ENCODE data around the gene ADAMTS16. TPM values are rescaled to one million over a fixed set of nuclear protein-coding genes. Genes with fewer than 3 reads are reported as not detected.

The ADAMTS16 gene
- total and polyA plus RNA-seq, 9 of the 15 experiments (the other 6 are each of a cell fraction or from before 2014, with no cell fraction given) = not detected

DNA sequence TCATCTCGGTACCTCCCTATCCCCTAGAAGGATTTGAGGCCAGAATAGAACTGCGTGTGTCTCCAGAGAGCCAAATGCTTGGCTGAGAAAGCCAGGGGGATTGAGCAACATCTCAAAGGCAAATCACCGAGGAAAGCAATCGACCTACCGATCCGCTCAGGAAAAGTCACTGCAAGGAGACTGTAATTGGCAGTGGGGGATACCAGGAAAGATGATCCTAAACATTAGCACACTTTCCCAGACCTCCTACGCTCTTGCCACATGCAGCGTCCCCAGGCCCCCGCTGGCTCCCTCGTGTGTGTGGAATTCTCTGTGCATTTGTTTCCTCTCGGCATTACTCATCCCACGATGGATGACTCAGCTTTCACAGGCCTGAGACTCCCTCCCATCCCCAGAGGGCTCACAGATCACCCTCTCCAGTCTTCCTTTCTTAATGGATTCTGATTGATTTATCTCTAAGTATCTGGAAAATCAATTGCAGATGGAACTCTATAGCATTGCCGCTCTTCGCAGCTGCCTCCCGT, 200.1 kb downstream of the ADAMTS16 start (continued):
- TF ChIP-seq PPARD (CRISPR knock-in tag; IDR thresholded peaks at IDR 0.05) = no peak
- TF ChIP-seq ZNF561 (CRISPR knock-in tag; conservative IDR thresholded peaks at IDR 0.05) = no peak
- TF ChIP-seq SIX5 (IDR thresholded peaks at IDR 0.05; ENCODE audit: borderline replicate concordance in 1 of 2, insufficient read depth in 1 of 2, low read depth in 1 of 2, low read length in 2 of 2) = no peak
- no peak for TF ChIP-seq MECOM (CRISPR knock-in tag; IDR thresholded peaks at IDR 0.05)
- TF ChIP-seq SAFB (IDR thresholded peaks at IDR 0.05; ENCODE audit: borderline replicate concordance, low read depth, low read length) = no peak
- no peak for TF ChIP-seq RBM17 (IDR thresholded peaks at IDR 0.05; ENCODE audit: borderline replicate concordance, low read depth, low read length)
- TF ChIP-seq SMARCA4 (IDR thresholded peaks at IDR 0.05) = peak; percentile 80
- no peak for TF ChIP-seq KAT7 (CRISPR knock-in tag; IDR thresholded peaks at IDR 0.05; ENCODE audit: borderline replicate concordance)
- TF ChIP-seq, protein P1, sequence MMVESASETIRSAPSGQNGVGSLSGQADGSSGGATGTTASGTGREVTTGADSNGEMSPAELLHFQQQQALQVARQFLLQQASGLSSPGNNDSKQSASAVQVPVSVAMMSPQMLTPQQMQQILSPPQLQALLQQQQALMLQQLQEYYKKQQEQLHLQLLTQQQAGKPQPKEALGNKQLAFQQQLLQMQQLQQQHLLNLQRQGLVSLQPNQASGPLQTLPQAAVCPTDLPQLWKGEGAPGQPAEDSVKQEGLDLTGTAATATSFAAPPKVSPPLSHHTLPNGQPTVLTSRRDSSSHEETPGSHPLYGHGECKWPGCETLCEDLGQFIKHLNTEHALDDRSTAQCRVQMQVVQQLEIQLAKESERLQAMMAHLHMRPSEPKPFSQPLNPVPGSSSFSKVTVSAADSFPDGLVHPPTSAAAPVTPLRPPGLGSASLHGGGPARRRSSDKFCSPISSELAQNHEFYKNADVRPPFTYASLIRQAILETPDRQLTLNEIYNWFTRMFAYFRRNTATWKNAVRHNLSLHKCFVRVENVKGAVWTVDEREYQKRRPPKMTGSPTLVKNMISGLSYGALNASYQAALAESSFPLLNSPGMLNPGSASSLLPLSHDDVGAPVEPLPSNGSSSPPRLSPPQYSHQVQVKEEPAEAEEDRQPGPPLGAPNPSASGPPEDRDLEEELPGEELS (CRISPR knock-in tag; IDR thresholded peaks at IDR 0.05; ENCODE audit: borderline replicate concordance) = no peak
- TF ChIP-seq SPI1 (IDR thresholded peaks at IDR 0.05; ENCODE audit: borderline replicate concordance, low read depth, low read length) = no peak
- TF ChIP-seq POU5F1 (IDR thresholded peaks at IDR 0.05; ENCODE audit: borderline replicate concordance, low read depth, low read length, partially characterized antibody) = no peak
- TF ChIP-seq ZKSCAN1 (IDR thresholded peaks at IDR 0.05; ENCODE audit: low read depth, low read length) = peak; percentile 28; the same call in 1 of the 2 replicates
- TF ChIP-seq ZNF143 (CRISPR knock-in tag; IDR thresholded peaks at IDR 0.05) = no peak
- peak in 1 of 2 experiments; percentile 62; a peak in 1 of 4 replicates for TF ChIP-seq TRIM24 (IDR thresholded peaks at IDR 0.05)
- no peak for TF ChIP-seq ZBTB9 (CRISPR knock-in tag; IDR thresholded peaks at IDR 0.05)
- TF ChIP-seq ZEB2 (IDR thresholded peaks at IDR 0.05) = no peak
- TF ChIP-seq JUND (IDR thresholded peaks at IDR 0.05; ENCODE audit: borderline replicate concordance, low read depth, low read length) = peak; percentile 96
- peak; percentile 96 for TF ChIP-seq JUND (tag; IDR thresholded peaks at IDR 0.05; ENCODE audit: borderline replicate concordance, low read depth, low read length)
- no peak for TF ChIP-seq HBP1 (CRISPR knock-in tag; IDR thresholded peaks at IDR 0.05)
- no peak for TF ChIP-seq LARP7 (IDR thresholded peaks at IDR 0.05)
- TF ChIP-seq TRIM25 (IDR thresholded peaks at IDR 0.05; ENCODE audit: borderline replicate concordance) = no peak
- TF ChIP-seq FOXJ3 (CRISPR knock-in tag; IDR thresholded peaks at IDR 0.05) = no peak
- peak; percentile 42; the same call in 1 of the 2 replicates for TF ChIP-seq BHLHE40 (IDR thresholded peaks at IDR 0.05; ENCODE audit: low read length)
